SU-DHL-6 (cell line): Measurements from ENCODE around the gene MYZAP.

Experiments
- EZH2phosphoT487 ChIP-seq: fragments of 200-600 bp; sonication (generic), shearing (Covaris generic); conservative IDR thresholded peaks from 2 replicates; pipeline ENCODE4 v1.6.1; 2018; ENCODE audit warnings: mild to moderate bottlenecking, antibody characterized with exemption, low read length, moderate library complexity, mixed read lengths
- TF ChIP-seq, protein P1 (sequence below): fragments of 200-600 bp; sonication (generic); IDR thresholded peaks from one replicate; pipeline ENCODE4 v1.5.1; 2017; ENCODE audit warnings: antibody characterized with exemption, mild to moderate bottlenecking, low read length, moderate library complexity; ENCODE audit not compliant: insufficient read depth, poor library complexity, severe bottlenecking

- TF ChIP-seq, protein P1, sequence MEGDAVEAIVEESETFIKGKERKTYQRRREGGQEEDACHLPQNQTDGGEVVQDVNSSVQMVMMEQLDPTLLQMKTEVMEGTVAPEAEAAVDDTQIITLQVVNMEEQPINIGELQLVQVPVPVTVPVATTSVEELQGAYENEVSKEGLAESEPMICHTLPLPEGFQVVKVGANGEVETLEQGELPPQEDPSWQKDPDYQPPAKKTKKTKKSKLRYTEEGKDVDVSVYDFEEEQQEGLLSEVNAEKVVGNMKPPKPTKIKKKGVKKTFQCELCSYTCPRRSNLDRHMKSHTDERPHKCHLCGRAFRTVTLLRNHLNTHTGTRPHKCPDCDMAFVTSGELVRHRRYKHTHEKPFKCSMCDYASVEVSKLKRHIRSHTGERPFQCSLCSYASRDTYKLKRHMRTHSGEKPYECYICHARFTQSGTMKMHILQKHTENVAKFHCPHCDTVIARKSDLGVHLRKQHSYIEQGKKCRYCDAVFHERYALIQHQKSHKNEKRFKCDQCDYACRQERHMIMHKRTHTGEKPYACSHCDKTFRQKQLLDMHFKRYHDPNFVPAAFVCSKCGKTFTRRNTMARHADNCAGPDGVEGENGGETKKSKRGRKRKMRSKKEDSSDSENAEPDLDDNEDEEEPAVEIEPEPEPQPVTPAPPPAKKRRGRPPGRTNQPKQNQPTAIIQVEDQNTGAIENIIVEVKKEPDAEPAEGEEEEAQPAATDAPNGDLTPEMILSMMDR = no peak
- no peak for TF ChIP-seq EZH2phosphoT487
Observed at GRCh38 chr15:57599296-57599810, 7.6 kb downstream of the MYZAP start.
